GM23248 (cell line): ENCODE results near the gene CEACAM4. TPM values are rescaled to one million over a fixed set of nuclear protein-coding genes. Genes with fewer than 3 reads are reported as not detected.
"Not testable (repeated sequence)": the region's sequence is repeated elsewhere in the genome, so short reads cannot be mapped to it uniquely, and the experiment has no call there.

Experiments
- DNase-seq: peaks from one replicate; pipeline ENCODE4 v3.0.0-alpha.2; 2015
- H2AFZ ChIP-seq: fragments of 200-600 bp; sonication (generic); 2 replicates; pipeline ENCODE4 v1.6.1; 2016; ENCODE audit warnings: antibody characterized with exemption
- H3F3A ChIP-seq: fragments of 200-600 bp; sonication (generic); 2 replicates; pipeline ENCODE4 v1.6.1; 2016; ENCODE audit warnings: mild to moderate bottlenecking, antibody characterized with exemption, mixed run types; ENCODE audit not compliant: insufficient read depth
- H3K27ac ChIP-seq: fragments of 200-600 bp; sonication (generic); 2 replicates; pipeline ENCODE4 v1.5.1; 2016; ENCODE audit warnings: mild to moderate bottlenecking
- H3K27me3 ChIP-seq: fragments of 200-600 bp; sonication (generic); replicated peaks from 2 replicates; pipeline ENCODE4 v1.6.1; 2016; ENCODE audit warnings: mild to moderate bottlenecking; ENCODE audit not compliant: insufficient read depth
- H3K36me3 ChIP-seq: fragments of 200-600 bp; sonication (generic); 2 replicates; pipeline ENCODE4 v1.6.1; 2016; ENCODE audit warnings: low read depth, mild to moderate bottlenecking
- H3K4me1 ChIP-seq: fragments of 200-600 bp; sonication (generic); 2 replicates; pipeline ENCODE4 v1.6.1; 2016; ENCODE audit warnings: mild to moderate bottlenecking; ENCODE audit not compliant: insufficient read depth
- H3K4me2 ChIP-seq: fragments of 200-600 bp; sonication (generic); one replicate; pipeline ENCODE4 v1.6.1; 2016; ENCODE audit warnings: mild to moderate bottlenecking; ENCODE audit not compliant: unreplicated experiment
- H3K4me3 ChIP-seq: fragments of 200-600 bp; sonication (generic); 2 replicates; pipeline ENCODE4 v1.5.1; 2016; ENCODE audit warnings: mild to moderate bottlenecking
- H3K79me2 ChIP-seq: fragments of 200-600 bp; sonication (generic); 2 replicates; pipeline ENCODE4 v1.6.1; 2016; ENCODE audit warnings: mild to moderate bottlenecking; ENCODE audit not compliant: insufficient read depth
- H3K9ac ChIP-seq: fragments of 200-600 bp; sonication (generic); 2 replicates; pipeline ENCODE4 v1.6.1; 2016; ENCODE audit warnings: mild to moderate bottlenecking
- H3K9me2 ChIP-seq: fragments of 200-600 bp; sonication (generic); 2 replicates; pipeline ENCODE4 v1.6.1; 2016; ENCODE audit warnings: mixed run types, mild to moderate bottlenecking, moderate library complexity; ENCODE audit not compliant: insufficient read depth
- H3K9me3 ChIP-seq: fragments of 200-600 bp; sonication (generic); one replicate; pipeline ENCODE4 v1.6.1; 2017; ENCODE audit warnings: low read depth
- H4K20me1 ChIP-seq: fragments of 200-600 bp; sonication (generic); 2 replicates; pipeline ENCODE4 v1.6.0; 2016; ENCODE audit not compliant: insufficient read depth
- EZH2 ChIP-seq: fragments of 200-600 bp; sonication (generic); IDR thresholded peaks from 2 replicates; pipeline ENCODE4 v1.6.1; 2018; ENCODE audit warnings: antibody characterized with exemption, mild to moderate bottlenecking; ENCODE audit not compliant: insufficient read depth, poor library complexity, severe bottlenecking
- EZH2phosphoT487 ChIP-seq: fragments of 200-600 bp; sonication (generic); IDR thresholded peaks from 2 replicates; pipeline ENCODE4 v1.6.1; 2018; ENCODE audit warnings: antibody characterized with exemption, moderate library complexity, mild to moderate bottlenecking, low read depth; ENCODE audit not compliant: insufficient read depth
- WGBS, 2 experiments: methylation state at CpG; one replicate each; pipeline ENCODE4 v1.1.6; 2015 to 2017; ENCODE audit warnings: low lambda C conversion rate in 2 of 2, low coverage in 1 of 2; ENCODE audit errors: missing lambda C conversion rate in 2 of 2; 5-methylcytosine and 5-hydroxymethylcytosine counted together
- in situ Hi-C: fragments of 300-500 bp; cut with MboI; formaldehyde crosslinking; loops from 2 replicates; pipeline ENCODE4 v1.15.0; 2020
- polyA plus RNA-seq: library from polyadenylated mRNA; unstranded; fragments of >200 nt; fragmentation: Nextera tagmentation; extraction: Ambion mirVana; gene quantifications from 2 replicates; pipeline ENCODE4 v1.2.1, GENCODE V29; 2016
- total RNA-seq: library from RNA; depleted of rRNA; stranded (reverse); fragments of >200 nt; shearing (Covaris generic); gene quantifications from 2 replicates; pipeline ENCODE4 v1.2.3, GENCODE V29; 2014

CEACAM4 gene
- total and polyA plus RNA-seq, 2 experiments from 2014 or later, result not detected

GRCh38 chr19:41587838-41588210, 39.0 kb downstream of the CEACAM4 start:
- H3K9me3 ChIP-seq, result no peaks in the 10 kb centered on the region
- no peak for TF ChIP-seq EZH2phosphoT487
- TF ChIP-seq EZH2, result no peak
- DNase-seq, result no peak
- H2AFZ ChIP-seq, result no peak overlapping the region
- no peaks in the 10 kb centered on the region for H3F3A ChIP-seq
- no peaks in the 10 kb centered on the region for H3K27me3 ChIP-seq
- no peaks in the 10 kb centered on the region for H4K20me1 ChIP-seq
- H3K9me2 ChIP-seq, result no peaks in the 10 kb centered on the region
- no peaks in the 10 kb centered on the region for H3K79me2 ChIP-seq
- in situ Hi-C loops, result no loop called here
- no peak overlapping the region for H3K9ac ChIP-seq
- H3K36me3 ChIP-seq, result no peaks in the 10 kb centered on the region
- no peak overlapping the region for H3K4me2 ChIP-seq
- H3K4me3 ChIP-seq, result no peak overlapping the region
- H3K27ac ChIP-seq, result no peak overlapping the region
- 15 to 18% methylated on average over 4 of the region's 4 CpGs for WGBS, 2 experiments
- no peaks in the 10 kb centered on the region for H3K4me1 ChIP-seq

GRCh38 chr19:41587101-41587837, 39.6 kb downstream of the CEACAM4 start:
- in situ Hi-C loops, result no loop called here
- H3K27ac ChIP-seq, result no peak overlapping the region
- no peak for TF ChIP-seq EZH2
- no peak for DNase-seq
- H3K9me2 ChIP-seq, result no peaks in the 10 kb centered on the region
- H3K4me3 ChIP-seq, result no peak overlapping the region
- H3K27me3 ChIP-seq, result no peaks in the 10 kb centered on the region
- H3K79me2 ChIP-seq, result no peaks in the 10 kb centered on the region
- no peak overlapping the region for H3K9ac ChIP-seq
- H3K9me3 ChIP-seq, result no peaks in the 10 kb centered on the region
- no peaks in the 10 kb centered on the region for H3F3A ChIP-seq
- H3K36me3 ChIP-seq, result no peaks in the 10 kb centered on the region
- WGBS, 2 experiments, result 8 to 24% methylated on average over 9 of the region's 9 CpGs
- no peaks in the 10 kb centered on the region for H4K20me1 ChIP-seq
- H3K4me1 ChIP-seq, result no peaks in the 10 kb centered on the region
- no peak overlapping the region for H2AFZ ChIP-seq
- H3K4me2 ChIP-seq, result no peak overlapping the region

GRCh38 chr19:41586064-41586463, 40.8 kb downstream of the CEACAM4 start:
- in situ Hi-C loops, result no loop called here
- Histone ChIP-seq H3K4me2 (no peak overlapping the region), H3K9ac (no peak overlapping the region), H3K4me1 (no peaks in the 10 kb centered on the region), H2AFZ (no peak overlapping the region), H3K27ac (no peak overlapping the region), H3K9me3 (no peaks in the 10 kb centered on the region), H3K27me3 (no peaks in the 10 kb centered on the region), H3K36me3 (no peaks in the 10 kb centered on the region), H3F3A (no peaks in the 10 kb centered on the region), H3K9me2 (no peaks in the 10 kb centered on the region), H4K20me1 (no peaks in the 10 kb centered on the region), H3K4me3 (no peak overlapping the region), H3K79me2 (no peaks in the 10 kb centered on the region)
- TF ChIP-seq EZH2phosphoT487 (no peak), EZH2 (no peak)
- DNase-seq, result no peak

- no peaks in the 10 kb centered on the region for H3K4me1 ChIP-seq
Measured at GRCh38 chr19:41584931-41585330, 41.9 kb downstream of the CEACAM4 start.

GRCh38 chr19:41584260-41584810, 42.5 kb downstream of the CEACAM4 start:
- Histone ChIP-seq H3K4me2 (no peak overlapping the region), H3K27me3 (no peaks in the 10 kb centered on the region), H3K79me2 (no peaks in the 10 kb centered on the region), H3K4me3 (no peak overlapping the region), H3K9me3 (no peaks in the 10 kb centered on the region), H3K9me2 (no peaks in the 10 kb centered on the region), H2AFZ (no peak overlapping the region), H4K20me1 (no peaks in the 10 kb centered on the region), H3K4me1 (no peaks in the 10 kb centered on the region), H3K9ac (no peak overlapping the region), H3F3A (no peaks in the 10 kb centered on the region), H3K27ac (no peak overlapping the region), H3K36me3 (no peaks in the 10 kb centered on the region)
- in situ Hi-C loops, result no loop called here
- TF ChIP-seq EZH2phosphoT487, result no peak
- no peak for TF ChIP-seq EZH2
- 18 to 20% methylated on average over 6 of the region's 6 CpGs for WGBS, 2 experiments
- no peak for DNase-seq

More at GRCh38 chr19:41584931-41585330, 41.9 kb downstream of the CEACAM4 start:
- Histone ChIP-seq H3K36me3 (no peaks in the 10 kb centered on the region), H2AFZ (no peak overlapping the region), H3K27me3 (no peaks in the 10 kb centered on the region), H3K9ac (no peak overlapping the region), H3K4me3 (no peak overlapping the region), H3K9me3 (no peaks in the 10 kb centered on the region), H3K79me2 (no peaks in the 10 kb centered on the region), H3F3A (no peaks in the 10 kb centered on the region), H3K27ac (no peak overlapping the region), H3K9me2 (no peaks in the 10 kb centered on the region), H4K20me1 (no peaks in the 10 kb centered on the region), H3K4me2 (no peak overlapping the region)
- TF ChIP-seq EZH2phosphoT487 (no peak), EZH2 (no peak)
- DNase-seq, result no peak
- WGBS, 2 experiments, result 33 to 60% methylated on average over 1 of the region's 1 CpG
- in situ Hi-C loops, result no loop called here

- H3K79me2 ChIP-seq, H3K27me3 ChIP-seq, H3K4me2 ChIP-seq, H3F3A ChIP-seq, H3K4me3 ChIP-seq, in situ Hi-C loops, H3K36me3 ChIP-seq, H3K4me1 ChIP-seq, DNase-seq, H2AFZ ChIP-seq, H3K9ac ChIP-seq, H3K27ac ChIP-seq, H3K9me2 ChIP-seq, H3K9me3 ChIP-seq, H4K20me1 ChIP-seq: not testable (repeated sequence)
- WGBS, 2 experiments, result 47 to 70% methylated on average over 1 of the region's 1 CpG
Measured at GRCh38 chr19:41582577-41583182, 44.2 kb downstream of the CEACAM4 start.

- H3K9me3 ChIP-seq, H3K9me2 ChIP-seq, H3K4me1 ChIP-seq, DNase-seq, H4K20me1 ChIP-seq, H3K4me3 ChIP-seq, H3K27ac ChIP-seq, H3K27me3 ChIP-seq, H3K36me3 ChIP-seq, H2AFZ ChIP-seq, H3K9ac ChIP-seq, H3K79me2 ChIP-seq, in situ Hi-C loops, H3K4me2 ChIP-seq, H3F3A ChIP-seq: not testable (repeated sequence)
- WGBS, 2 experiments, result 8% methylated on average over 4 of the region's 4 CpGs
Measured at GRCh38 chr19:41581068-41581467, 45.8 kb downstream of the CEACAM4 start.
